HG03521 (cell line): ENCODE data around the gene HES7.
A peak's percentile ranks its signal among the peaks of the same experiment; 100 is the strongest.

ENCODE experiments used
- ATAC-seq: cut with Tn5 transposase; IDR thresholded peaks from one replicate; pipeline ENCODE4 v1.9.1; 2021; ENCODE audit warnings: mild to moderate bottlenecking, moderate library complexity; ENCODE audit not compliant: unreplicated experiment

The HES7 gene

GRCh38 chr17:8143581-8144400, 19.9 kb upstream of the HES7 start:
- no peak for ATAC-seq

GRCh38 chr17:8142887-8143580, 19.1 kb upstream of the HES7 start:
- no peak for ATAC-seq

GRCh38 chr17:8142158-8142886, 18.4 kb upstream of the HES7 start:
- ATAC-seq: no peak

GRCh38 chr17:8141741-8142140, 17.8 kb upstream of the HES7 start:
- no peak for ATAC-seq

GRCh38 chr17:8141045-8141444, 17.1 kb upstream of the HES7 start:
- ATAC-seq: no peak

GRCh38 chr17:8140065-8141029, 16.4 kb upstream of the HES7 start:
- no peak for ATAC-seq

GRCh38 chr17:8138672-8139371, 14.9 kb upstream of the HES7 start:
- ATAC-seq: peak; percentile 87

GRCh38 chr17:8138374-8138671, 14.4 kb upstream of the HES7 start:
- ATAC-seq: no peak

- ATAC-seq: no peak
Observed at GRCh38 chr17:8137645-8138373, 13.9 kb upstream of the HES7 start.

- no peak for ATAC-seq
Observed at GRCh38 chr17:8133941-8134340, 10.0 kb upstream of the HES7 start.

GRCh38 chr17:8133399-8133798, 9.5 kb upstream of the HES7 start:
- ATAC-seq: no peak

GRCh38 chr17:8131844-8132441, 8.0 kb upstream of the HES7 start:
- no peak for ATAC-seq

- ATAC-seq: no peak
Observed at GRCh38 chr17:8128125-8128784, 4.3 kb upstream of the HES7 start.

GRCh38 chr17:8126491-8127066, 2.7 kb upstream of the HES7 start:
- ATAC-seq: no peak

- no peak for ATAC-seq
Observed at GRCh38 chr17:8125947-8126490, 2.1 kb upstream of the HES7 start.

- no peak for ATAC-seq
Observed at GRCh38 chr17:8125154-8125946, 1.4 kb upstream of the HES7 start.
